Kidney capillary endothelial cell (primary cell): Measurements from ENCODE around the gene OGN.

ENCODE experiments used
- DNase-seq: peaks from one replicate; pipeline ENCODE4 v3.0.0-alpha.2; 2018; ENCODE audit warnings: low spot score

Gene OGN

GRCh38 chr9:92405818-92406217, 1.4 kb upstream of the OGN start:
- DNase-seq, result no peak

- DNase-seq, result no peak
These were observed 1.3 kb downstream of the OGN start for GRCh38 chr9:92402826-92403745.

- no peak for DNase-seq
These were observed 2.0 kb downstream of the OGN start for GRCh38 chr9:92402360-92402759.

DNA sequence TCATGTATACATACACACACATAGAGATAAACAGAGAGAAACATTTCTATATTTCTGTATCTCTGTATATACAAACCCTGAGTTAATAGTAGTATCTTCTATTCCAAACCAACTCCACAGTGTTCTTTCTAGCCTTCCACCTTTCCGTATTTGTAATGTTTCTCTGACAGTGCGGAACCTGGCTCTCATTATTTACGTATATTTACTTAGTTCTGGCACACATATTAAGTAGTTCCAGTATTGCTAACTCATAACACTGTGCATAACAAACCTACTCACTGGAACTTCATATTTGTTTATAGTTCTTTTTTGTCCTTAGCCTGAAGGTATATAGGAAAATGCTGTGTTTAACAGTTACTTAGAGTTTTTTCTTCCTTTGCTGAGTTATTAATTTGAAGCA, 6.5 kb downstream of the OGN start:
- no peak for DNase-seq

DNA sequence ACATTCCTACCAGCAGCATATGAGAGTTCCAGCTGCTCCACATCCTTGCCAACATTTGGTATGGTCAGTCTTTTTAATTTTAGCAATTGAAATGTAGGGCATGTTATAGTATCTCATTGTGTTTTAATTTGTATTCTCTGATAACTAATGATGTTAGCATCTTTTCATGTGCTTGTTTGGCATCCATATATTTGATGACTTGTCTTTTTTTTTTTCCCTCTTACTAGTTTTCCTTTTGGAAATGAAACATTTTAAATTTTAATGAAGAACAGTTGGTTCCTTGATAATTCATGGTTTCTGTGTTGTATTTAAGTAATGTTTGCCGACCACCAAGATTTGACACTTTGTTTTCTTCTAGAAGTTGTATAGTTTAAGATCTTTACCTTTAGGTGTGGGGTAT, 8.8 kb downstream of the OGN start:
- no peak for DNase-seq

GRCh38 chr9:92393686-92394085, 10.7 kb downstream of the OGN start:
- no peak for DNase-seq

DNA sequence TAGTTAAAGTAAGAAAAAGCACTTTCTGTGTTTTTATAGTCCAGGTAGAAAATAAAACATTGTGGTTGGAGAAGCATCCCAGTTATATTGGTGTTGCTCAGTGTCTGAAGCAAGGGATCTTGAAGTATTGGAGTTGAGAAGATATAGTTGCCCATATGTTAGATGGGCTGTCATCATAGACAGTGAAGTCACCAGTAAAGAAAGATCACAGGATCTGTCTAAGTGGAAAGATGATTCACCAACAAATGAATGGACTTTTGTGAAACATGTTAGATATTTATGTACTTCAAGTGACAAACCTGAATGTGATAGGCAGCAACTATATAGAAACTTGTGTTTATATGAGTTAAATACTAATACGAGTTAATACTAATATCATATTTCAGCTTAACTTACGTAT, 11.7 kb downstream of the OGN start:
- DNase-seq, result peak; percentile 25

DNA sequence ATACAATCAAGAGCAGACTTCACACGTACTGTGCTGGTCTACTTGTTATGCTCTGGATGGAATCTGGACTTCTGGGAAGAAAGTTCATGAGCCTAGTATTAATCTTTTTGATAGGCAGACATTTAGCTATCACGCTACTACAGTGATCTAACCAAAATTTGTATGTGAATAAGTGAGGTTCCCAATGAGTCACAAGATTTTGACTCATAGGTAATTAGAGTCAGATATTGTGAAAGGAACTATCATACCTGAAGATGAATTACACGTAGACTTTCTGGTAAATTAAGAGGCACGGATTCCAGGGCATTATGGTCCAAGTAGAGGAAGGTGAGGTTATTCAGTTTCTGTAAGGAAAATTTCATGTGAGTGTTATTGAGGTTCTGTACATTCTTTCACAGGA, 18.4 kb downstream of the OGN start:
- DNase-seq, result no peak

- DNase-seq, result no peak
These were observed 18.9 kb downstream of the OGN start for GRCh38 chr9:92385477-92385876.

DNA sequence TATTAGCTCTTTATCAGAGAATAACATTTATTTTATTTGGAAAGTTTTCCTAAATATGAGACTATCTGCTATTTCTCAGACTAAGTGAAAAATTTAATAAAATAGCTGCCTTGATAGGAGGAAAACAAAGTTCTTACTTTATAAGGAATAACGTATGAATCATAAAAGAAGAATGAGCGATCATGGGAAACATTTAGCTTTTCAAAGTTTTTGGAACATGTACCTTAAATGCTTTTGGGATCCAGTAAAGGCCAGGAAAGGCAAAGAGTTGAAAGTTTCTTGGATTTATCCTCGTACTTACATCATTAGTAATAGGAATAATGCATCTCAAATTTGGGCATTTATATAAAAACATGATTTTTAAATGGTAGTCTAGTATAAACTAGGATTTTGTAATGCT, 19.4 kb downstream of the OGN start:
- no peak for DNase-seq

- no peak for DNase-seq
These were observed 20.0 kb downstream of the OGN start for GRCh38 chr9:92384375-92384774.

DNA sequence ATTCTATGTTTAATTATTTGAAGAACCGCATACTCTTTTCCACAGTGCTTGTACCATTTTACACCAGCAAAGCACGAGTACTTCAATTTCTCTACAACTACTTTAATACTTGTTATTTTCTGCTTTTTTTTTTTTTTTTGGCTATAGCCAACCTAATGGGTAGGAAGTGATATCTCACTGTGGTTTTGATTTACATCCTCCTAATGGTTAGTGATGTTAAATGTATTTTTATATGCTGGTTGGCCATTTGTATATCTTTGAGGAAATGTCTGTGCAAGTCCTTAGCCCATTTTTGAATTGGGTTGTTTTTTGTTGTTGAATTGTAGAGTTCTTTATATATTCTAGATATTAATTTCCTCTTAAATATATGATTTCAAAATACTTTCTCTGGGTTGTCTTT, 22.6 kb downstream of the OGN start:
- DNase-seq, result no peak

DNA sequence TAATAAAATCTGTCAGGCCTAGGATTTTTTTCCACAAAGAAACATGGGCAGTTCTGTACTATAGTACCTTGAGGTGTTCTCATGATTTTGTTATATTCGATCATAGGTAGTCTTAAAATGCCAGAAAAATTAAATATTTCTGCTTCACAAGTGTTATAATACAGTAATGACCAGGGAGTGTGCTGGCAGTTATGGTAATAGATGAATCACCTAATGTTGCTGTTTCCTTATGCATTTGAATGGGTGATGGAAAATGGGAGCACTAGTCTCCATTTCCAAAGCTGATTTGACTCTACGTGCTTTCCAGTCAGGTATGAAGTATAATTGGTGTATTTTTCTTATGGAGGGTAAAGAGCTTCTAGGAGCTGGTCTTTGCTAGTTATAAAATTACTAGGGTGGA, 23.8 kb downstream of the OGN start:
- DNase-seq, result no peak

DNA sequence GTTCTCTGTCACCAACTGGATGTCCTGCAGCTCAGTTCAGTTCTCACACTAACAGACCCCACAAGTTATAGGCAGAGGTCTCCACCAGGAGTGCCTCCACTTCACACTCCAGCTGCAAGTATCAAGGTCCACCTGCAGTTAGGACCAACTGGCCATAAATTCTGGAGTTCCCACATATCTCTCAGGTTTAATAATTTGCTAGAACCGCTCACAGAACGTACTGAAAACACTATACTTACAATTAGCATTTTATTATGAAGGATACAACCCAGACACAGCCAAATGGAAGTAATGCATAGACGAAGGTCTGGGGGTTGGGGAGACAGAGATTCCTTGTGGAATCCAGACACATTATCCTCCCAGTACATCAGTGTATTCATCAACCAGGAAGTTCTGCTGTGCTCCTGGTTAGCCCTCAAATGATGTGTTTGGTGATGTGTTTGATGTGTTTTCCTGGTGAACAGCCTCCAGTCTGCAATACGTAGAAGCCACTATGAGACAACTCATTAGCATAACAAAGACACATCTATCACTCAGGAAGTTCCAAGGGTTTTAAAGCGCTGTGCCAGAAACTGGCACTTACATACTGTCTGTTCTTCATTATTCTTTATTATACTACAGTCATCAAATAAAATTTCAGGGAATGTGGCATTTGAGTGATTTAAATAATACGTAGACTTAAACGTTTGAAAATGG, 25.4 kb downstream of the OGN start:
- peak; percentile 7 for DNase-seq

DNA sequence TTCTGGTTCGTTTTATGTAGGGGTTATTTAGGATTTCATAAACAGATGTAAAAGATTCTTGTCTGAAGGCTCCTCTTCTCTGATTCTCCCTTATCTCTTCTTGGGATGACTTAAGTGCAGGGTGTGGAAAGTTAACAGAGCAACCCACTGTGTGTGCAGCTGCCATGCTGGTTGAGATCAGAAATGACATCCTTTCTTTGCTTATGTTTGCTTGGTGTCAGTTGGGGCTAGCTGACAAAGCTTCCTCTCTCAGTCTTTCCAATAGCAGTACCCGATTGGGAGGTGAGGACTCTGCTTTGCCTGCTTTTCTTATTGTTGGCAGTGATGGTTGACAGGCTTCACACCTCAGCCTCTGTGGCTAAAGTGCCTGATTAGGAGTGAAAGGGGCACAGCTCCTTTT, 26.5 kb downstream of the OGN start:
- no peak for DNase-seq

DNA sequence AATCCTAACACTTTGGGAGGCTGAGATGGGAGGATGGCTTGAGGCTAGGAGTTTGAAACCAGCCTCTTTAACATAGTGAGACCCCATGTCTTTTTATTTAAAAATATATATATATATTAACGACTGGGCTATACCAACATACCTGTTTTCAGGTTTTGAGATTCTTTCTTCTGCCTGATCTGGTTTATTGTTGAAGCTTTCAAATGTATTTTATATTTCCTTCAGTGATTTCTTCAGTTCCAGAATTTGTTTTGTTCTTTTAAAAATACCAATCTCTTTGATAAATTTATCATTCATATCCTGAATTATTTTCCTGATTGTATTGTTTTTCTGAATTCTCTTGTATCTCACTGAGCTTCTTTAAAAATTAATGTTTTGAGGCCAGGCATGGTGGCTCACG, 31.2 kb downstream of the OGN start:
- no peak for DNase-seq

DNA sequence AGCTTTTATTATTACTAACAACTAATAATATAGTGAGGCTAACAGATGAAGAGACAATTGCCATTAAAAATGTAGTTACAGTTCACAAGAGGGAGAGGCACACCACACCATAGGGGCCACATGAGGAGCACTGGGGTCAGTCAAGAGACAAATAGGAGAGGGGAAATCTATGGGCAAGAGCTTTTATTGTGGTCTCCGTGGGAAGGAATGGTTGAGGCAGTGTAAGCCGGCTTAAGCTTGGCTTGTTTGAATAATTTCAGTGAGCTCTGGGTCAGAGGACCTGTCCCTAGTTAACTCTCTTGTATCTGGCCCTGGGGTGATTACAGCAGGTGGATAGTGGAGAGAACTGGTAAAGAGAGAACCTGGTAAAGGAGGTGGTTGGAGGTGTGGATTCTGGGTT, 35.3 kb downstream of the OGN start:
- no peak for DNase-seq

- no peak for DNase-seq
These were observed 44.3 kb downstream of the OGN start for GRCh38 chr9:92360083-92360482.

GRCh38 chr9:92359394-92359995, 44.9 kb downstream of the OGN start:
- no peak for DNase-seq

GRCh38 chr9:92353051-92353450, 51.3 kb downstream of the OGN start:
- no peak for DNase-seq

- DNase-seq, result no peak
These were observed 53.6 kb downstream of the OGN start for GRCh38 chr9:92350740-92351133.

DNA sequence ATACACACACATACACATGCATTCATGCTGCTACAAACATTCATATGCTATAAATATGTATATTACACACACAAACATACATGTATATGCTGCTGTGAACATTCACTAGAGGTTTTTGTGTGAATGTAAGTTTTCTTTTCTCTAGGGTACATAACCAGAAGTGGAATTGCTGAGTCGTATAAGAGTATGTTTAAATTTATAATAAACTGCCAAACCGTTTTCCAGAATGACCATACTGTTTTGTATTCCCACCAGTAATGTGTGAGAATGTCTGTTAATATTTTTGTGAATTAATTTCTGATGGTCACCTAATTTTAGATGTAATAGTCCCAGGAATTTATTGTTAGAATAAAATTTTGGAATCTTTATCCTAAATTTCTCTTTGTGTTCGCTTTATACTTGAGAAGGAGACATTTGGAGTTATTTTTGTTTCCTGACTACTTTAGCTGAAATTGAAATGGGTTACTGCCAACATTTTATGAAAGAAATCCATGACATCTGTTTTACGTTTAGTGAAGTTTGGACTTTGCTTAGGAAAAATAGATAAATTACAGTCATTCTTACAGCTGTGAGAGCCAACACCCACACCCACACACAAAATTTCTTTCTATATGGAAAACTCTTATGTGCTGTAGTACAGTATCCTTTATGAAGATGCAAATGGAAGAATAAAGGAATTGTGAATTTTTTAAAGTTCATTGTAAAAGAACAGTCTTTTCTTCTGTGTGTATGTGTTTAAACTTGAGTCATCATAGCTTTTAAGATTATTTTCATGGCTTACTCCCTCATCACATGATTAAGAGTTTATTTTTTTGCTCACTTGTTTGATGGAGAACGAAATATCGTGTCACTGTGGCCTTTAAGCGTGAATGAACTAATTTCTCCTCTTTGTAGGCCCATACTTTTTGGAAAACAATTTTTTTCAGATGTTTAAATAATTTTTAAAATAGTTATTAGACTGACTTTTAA, 54.3 kb downstream of the OGN start:
- no peak for DNase-seq
